ENCODE measurements around the gene FGF12. TPM values are rescaled to one million over a fixed set of nuclear protein-coding genes. Genes with fewer than 3 reads are reported as not detected.

The FGF12 gene
- total RNA-seq, 2 experiments from 2014 or later, result not detected

GRCh38 chr3:192408647-192409200 is 318.6 kb downstream of the FGF12 start:
- no peak overlapping the region for H3K4me3 ChIP-seq (ENCODE audit: low read length)
- no peak overlapping the region for H3K27ac ChIP-seq (ENCODE audit: low read depth in 1 of 2, low read length in 2 of 2)
- H3K9me3 ChIP-seq (ENCODE audit: control insufficient read depth in 1 of 2, insufficient read depth in 1 of 2, low read length in 2 of 2), result peaks cover 0 to 21% of the 10 kb centered on the region in 2 experiments
- H3K9me3 Mint-ChIP-seq, result no peaks in the 10 kb centered on the region
- no peaks in the 10 kb centered on the region for H3K36me3 ChIP-seq (ENCODE audit: insufficient read depth, low read length)
- H3K36me3 Mint-ChIP-seq (ENCODE audit: low read depth), result no peaks in the 10 kb centered on the region
- intact Hi-C loops (cut with DNase I, micrococcal nuclease), result no loop called here
- H3K4me1 Mint-ChIP-seq (ENCODE audit: low read depth), result no peaks in the 10 kb centered on the region
- no peak for TF ChIP-seq CTCF (IDR thresholded peaks at IDR 0.05)
- DNase-seq (no peak), ATAC-seq (ENCODE audit: poor library complexity) (no peak)
- H3K4me1 ChIP-seq (ENCODE audit: insufficient read depth, low read length), result no peaks in the 10 kb centered on the region
- no peak overlapping the region for H3K4me3 Mint-ChIP-seq
- POLR2A ChIA-PET, result no interaction called here
- peaks cover 69% of the 10 kb centered on the region for H3K27me3 Mint-ChIP-seq
- peaks cover 29 to 37% of the 10 kb centered on the region in 2 experiments for H3K27me3 ChIP-seq (ENCODE audit: control insufficient read depth in 1 of 2, insufficient read depth in 2 of 2, low read length in 2 of 2)
- H3K27ac Mint-ChIP-seq, result no peak overlapping the region
- CTCF ChIA-PET, result no interaction called here

GRCh38 chr3:192408007-192408646 is 319.2 kb downstream of the FGF12 start:
- Histone ChIP-seq H3K4me3 (ENCODE audit: low read length) (no peak overlapping the region), H3K27me3 (ENCODE audit: control insufficient read depth in 1 of 2, insufficient read depth in 2 of 2, low read length in 2 of 2) (peaks cover 29 to 37% of the 10 kb centered on the region in 2 experiments), H3K4me1 (ENCODE audit: insufficient read depth, low read length) (no peaks in the 10 kb centered on the region), H3K9me3 (ENCODE audit: control insufficient read depth in 1 of 2, insufficient read depth in 1 of 2, low read length in 2 of 2) (peaks cover 0 to 21% of the 10 kb centered on the region in 2 experiments), H3K36me3 (ENCODE audit: insufficient read depth, low read length) (no peaks in the 10 kb centered on the region), H3K27ac (ENCODE audit: low read depth in 1 of 2, low read length in 2 of 2) (no peak overlapping the region)
- TF ChIP-seq CTCF (IDR thresholded peaks at IDR 0.05), result no peak
- Mint-ChIP-seq H3K27me3 (peaks cover 64% of the 10 kb centered on the region), H3K4me1 (ENCODE audit: low read depth) (no peaks in the 10 kb centered on the region), H3K4me3 (no peak overlapping the region), H3K9me3 (no peaks in the 10 kb centered on the region), H3K27ac (no peak overlapping the region), H3K36me3 (ENCODE audit: low read depth) (no peaks in the 10 kb centered on the region)
- CTCF ChIA-PET, result no interaction called here
- intact Hi-C loops (cut with DNase I, micrococcal nuclease), result no loop called here
- ATAC-seq (ENCODE audit: poor library complexity) (no peak), DNase-seq (no peak)
- POLR2A ChIA-PET, result no interaction called here

- TF ChIP-seq CTCF (IDR thresholded peaks at IDR 0.05), result no peak
- H3K27ac Mint-ChIP-seq, result no peak overlapping the region
- H3K27me3 ChIP-seq (ENCODE audit: control insufficient read depth in 1 of 2, insufficient read depth in 2 of 2, low read length in 2 of 2), result no peaks in the 10 kb centered on the region
- no peaks in the 10 kb centered on the region for H3K9me3 ChIP-seq (ENCODE audit: control insufficient read depth in 1 of 2, insufficient read depth in 1 of 2, low read length in 2 of 2)
- H3K36me3 Mint-ChIP-seq (ENCODE audit: low read depth), result no peaks in the 10 kb centered on the region
- H3K4me3 Mint-ChIP-seq, result no peak overlapping the region
- POLR2A ChIA-PET, result no interaction called here
- no peaks in the 10 kb centered on the region for H3K36me3 ChIP-seq (ENCODE audit: insufficient read depth, low read length)
- ATAC-seq (ENCODE audit: poor library complexity) (no peak), DNase-seq (no peak)
- no peaks in the 10 kb centered on the region for H3K4me1 ChIP-seq (ENCODE audit: insufficient read depth, low read length)
- no peaks in the 10 kb centered on the region for H3K4me1 Mint-ChIP-seq (ENCODE audit: low read depth)
- intact Hi-C loops (cut with DNase I, micrococcal nuclease), result no loop called here
- no peaks in the 10 kb centered on the region for H3K9me3 Mint-ChIP-seq
- CTCF ChIA-PET, result no interaction called here
- H3K27me3 Mint-ChIP-seq, result peaks cover under 1% of the 10 kb centered on the region
- no peak overlapping the region for H3K27ac ChIP-seq (ENCODE audit: low read depth in 1 of 2, low read length in 2 of 2)
- H3K4me3 ChIP-seq (ENCODE audit: low read length), result no peak overlapping the region
Measured at GRCh38 chr3:192399767-192400166, 327.6 kb downstream of the FGF12 start.
